Liver (tissue), 9 donors: ENCODE results near the gene SUPT16H. TPM values are rescaled to one million over a fixed set of nuclear protein-coding genes. Genes with fewer than 3 reads are reported as not detected.
"Not testable (repeated sequence)": the region's sequence is repeated elsewhere in the genome, so short reads cannot be mapped to it uniquely, and the experiment has no call there.

Source experiments
- DNase-seq: peaks from one replicate; pipeline ENCODE4 v3.0.0-alpha.2; 2017; ENCODE audit warnings: low spot score
- H3K27ac ChIP-seq, 2 donors: one replicate each; pipeline ENCODE4 v1.7.0; 2013; ENCODE audit warnings: inconsistent platforms in 2 of 2, low read length in 2 of 2, control low read depth in 1 of 2, low read depth in 1 of 2, mild to moderate bottlenecking in 1 of 2
- H3K27me3 ChIP-seq, 4 donors: one replicate each; pipeline versions ENCODE4 v1.6.1 to v1.7.0; 2013; ENCODE audit warnings: low read length in 3 of 4, inconsistent platforms in 1 of 4, mild to moderate bottlenecking in 1 of 4, moderate library complexity in 1 of 4; ENCODE audit not compliant: control insufficient read depth in 4 of 4, insufficient read depth in 4 of 4
- H3K36me3 ChIP-seq, 4 donors: one replicate each; pipeline versions ENCODE4 v1.6.1 to v1.7.0; 2013; ENCODE audit warnings: low read length in 3 of 4, mild to moderate bottlenecking in 3 of 4, low read depth in 1 of 4, moderate library complexity in 1 of 4; ENCODE audit not compliant: control insufficient read depth in 4 of 4, insufficient read depth in 3 of 4
- H3K4me1 ChIP-seq, 4 donors: one replicate each; pipeline versions ENCODE4 v1.6.1 to v1.7.0; 2013; ENCODE audit warnings: low read length in 3 of 4, mild to moderate bottlenecking in 3 of 4, moderate library complexity in 1 of 4; ENCODE audit not compliant: control insufficient read depth in 4 of 4, insufficient read depth in 4 of 4
- H3K4me3 ChIP-seq, 3 donors: one replicate each; pipeline versions ENCODE4 v1.6.1 to v1.7.0; 2013; ENCODE audit warnings: low read length in 3 of 3, control low read depth in 1 of 3, low read depth in 1 of 3, mild to moderate bottlenecking in 1 of 3
- H3K9ac ChIP-seq, 2 donors: one replicate each; pipeline ENCODE4 v1.7.0; 2013; ENCODE audit warnings: low read length in 2 of 2, mild to moderate bottlenecking in 2 of 2, moderate library complexity in 2 of 2, control low read depth in 1 of 2, low read depth in 1 of 2
- H3K9me3 ChIP-seq, 4 donors: one replicate each; pipeline versions ENCODE4 v1.6.1 to v1.7.0; 2013; ENCODE audit warnings: low read length in 3 of 4; ENCODE audit not compliant: control insufficient read depth in 4 of 4
- ATF3 ChIP-seq: IDR thresholded peaks from 2 replicates; pipeline ENCODE4 v1.6.1; 2016; ENCODE audit warnings: antibody characterized with exemption
- CTCF ChIP-seq: fragments of 150-350 bp; IDR thresholded peaks from 2 replicates; pipeline ENCODE4 v1.5.1; 2017; ENCODE audit warnings: improper control_type of control experiment, low read depth, low read length; ENCODE audit not compliant: missing input control
- FOXA2 ChIP-seq: IDR thresholded peaks from 2 replicates; pipeline ENCODE4 v1.6.1; 2016; ENCODE audit warnings: antibody characterized with exemption
- GABPA ChIP-seq, 2 donors: IDR thresholded peaks in 1 of 2; conservative IDR thresholded peaks in 1 of 2; 2 replicates each; pipeline ENCODE4 v1.6.1; 2016; ENCODE audit warnings: antibody characterized with exemption in 2 of 2, mild to moderate bottlenecking in 1 of 2, moderate library complexity in 1 of 2
- JUND ChIP-seq, 2 donors: IDR thresholded peaks; 2 replicates each; pipeline ENCODE4 v1.6.1; 2016; ENCODE audit warnings: antibody characterized with exemption in 2 of 2
- MAX ChIP-seq: IDR thresholded peaks from 2 replicates; pipeline ENCODE4 v1.6.1; 2016; ENCODE audit warnings: antibody characterized with exemption
- NR2F2 ChIP-seq: IDR thresholded peaks from 2 replicates; pipeline ENCODE4 v1.6.1; 2016; ENCODE audit warnings: antibody characterized with exemption
- RAD21 ChIP-seq, 2 donors: IDR thresholded peaks; 2 replicates each; pipeline ENCODE4 v1.6.1; 2016; ENCODE audit warnings: antibody characterized with exemption in 2 of 2, mild to moderate bottlenecking in 2 of 2
- REST ChIP-seq: IDR thresholded peaks from 2 replicates; pipeline ENCODE4 v1.6.1; 2016; ENCODE audit warnings: antibody characterized with exemption, mild to moderate bottlenecking
- RXRA ChIP-seq, 2 donors: IDR thresholded peaks; 2 replicates each; pipeline ENCODE4 v1.6.1; 2017 to 2018; ENCODE audit warnings: antibody characterized with exemption in 2 of 2, mild to moderate bottlenecking in 1 of 2
- WGBS: extraction: QIAGEN DNeasy Blood & Tissue Kit; methylation state at CpG from one replicate; pipeline ENCODE4 v1.1.7; 2013; 5-methylcytosine and 5-hydroxymethylcytosine counted together
- polyA plus RNA-seq, 2 donors: library from polyadenylated mRNA; stranded (reverse) in 1 of 2; unstranded in 1 of 2; fragments of 200-250 nt in 1 of 2; fragments of >200 nt in 1 of 2; fragmentation: Nextera tagmentation in 1 of 2; extraction: Ambion mirVana in 1 of 2; gene quantifications; one replicate each; pipeline versions ENCODE4 v1.2.1 to v1.2.3, GENCODE V29; 2013 to 2015
- total RNA-seq, 2 donors: library from RNA; depleted of rRNA; stranded (reverse); fragments of >200 nt; gene quantifications; one replicate each; pipeline ENCODE4 v1.2.3, GENCODE V29; 2014
- TF ChIP-seq, protein P1 (sequence below): IDR thresholded peaks from 2 replicates; pipeline ENCODE4 v1.6.1; 2016; ENCODE audit warnings: antibody characterized with exemption
- donor health status: healthy.
- donor health status: healthy.
- donor health status: healthy.
- donor health status: healthy.
- donor health status: healthy.

Gene SUPT16H
- total and polyA plus RNA-seq, 4 donors: 18.6 to 51.6 (median 23.9) TPM

GRCh38 chr14:21373980-21374379 lies 9.8 kb downstream of the SUPT16H start:
- H3K4me1 ChIP-seq: no peaks in the 10 kb centered on the region
- no peaks in the 10 kb centered on the region for H3K27me3 ChIP-seq
- no peak for TF ChIP-seq RAD21 (IDR thresholded peaks at IDR 0.05)
- no peak overlapping the region for H3K4me3 ChIP-seq
- H3K36me3 ChIP-seq: peaks cover 7 to 22% (median 13%) of the 10 kb centered on the region in 4 donors
- DNase-seq: no peak
- no peaks in the 10 kb centered on the region for H3K9me3 ChIP-seq
- no peak overlapping the region for H3K27ac ChIP-seq
- 96% methylated on average over 1 of the region's 1 CpG for WGBS
- no peak overlapping the region for H3K9ac ChIP-seq

GRCh38 chr14:21372814-21373213 lies 11.0 kb downstream of the SUPT16H start:
- 96% methylated on average over 1 of the region's 1 CpG for WGBS
- not testable (repeated sequence) for H3K4me1 ChIP-seq, H3K9ac ChIP-seq, DNase-seq, H3K9me3 ChIP-seq, H3K4me3 ChIP-seq, H3K27me3 ChIP-seq, H3K27ac ChIP-seq
- H3K36me3 ChIP-seq: peaks cover 10 to 33% (median 23%) of the 10 kb centered on the region in 4 donors

DNA sequence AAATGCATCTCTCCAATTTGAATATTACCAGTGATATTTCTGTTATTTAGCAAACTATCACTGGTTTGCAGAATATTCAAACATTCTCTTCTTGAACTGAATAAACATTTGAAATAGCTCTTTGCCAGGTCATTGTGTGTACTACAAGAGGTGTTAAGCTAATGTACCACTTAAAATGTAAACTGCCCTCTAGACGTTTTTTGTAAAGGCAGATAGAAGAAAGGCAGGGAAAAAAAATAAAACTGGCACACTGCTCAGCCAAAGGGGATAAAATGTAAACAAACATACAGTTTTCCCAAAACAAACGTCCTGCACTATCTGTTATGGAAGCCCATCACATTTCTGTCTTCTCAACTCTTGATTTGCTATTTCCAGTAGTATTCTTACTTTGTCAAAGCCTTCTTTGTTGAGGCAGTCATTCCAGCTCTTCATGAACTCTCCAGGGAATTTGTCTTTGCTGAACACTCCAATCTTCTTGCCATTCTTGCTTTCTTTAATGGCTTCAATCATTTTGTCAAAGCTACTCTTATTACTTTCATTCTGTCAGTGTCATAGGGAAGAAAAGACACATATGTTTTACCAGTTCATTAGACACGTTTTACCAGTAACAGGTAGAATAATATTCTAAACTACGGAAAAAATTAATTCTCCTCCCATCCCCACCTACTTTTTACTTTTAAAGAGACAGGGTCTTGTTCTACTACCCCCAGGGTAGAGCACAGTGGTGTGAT lies 13.7 kb downstream of the SUPT16H start:
- Histone ChIP-seq H3K9ac (no peak overlapping the region), H3K9me3 (no peaks in the 10 kb centered on the region), H3K27me3 (no peaks in the 10 kb centered on the region), H3K27ac (no peak overlapping the region), H3K4me3 (no peak overlapping the region), H3K36me3 (peaks cover 19 to 55% (median 33%) of the 10 kb centered on the region in 4 donors), H3K4me1 (peaks cover 0 to 5% (median 0%) of the 10 kb centered on the region in 4 donors)
- 75% methylated on average over 4 of the region's 4 CpGs for WGBS
- TF ChIP-seq NR2F2 (no peak), RAD21 (IDR thresholded peaks at IDR 0.05) (no peak), JUND (IDR thresholded peaks at IDR 0.05) (no peak), CTCF (no peak), GABPA (IDR thresholded peaks at IDR 0.05 in 1 of 2, conservative IDR thresholded peaks at IDR 0.05 in 1 of 2) (no peak), MAX (no peak), REST (no peak), ATF3 (no peak), RXRA (IDR thresholded peaks at IDR 0.05) (no peak), FOXA2 (no peak)
- TF ChIP-seq, protein P1, sequence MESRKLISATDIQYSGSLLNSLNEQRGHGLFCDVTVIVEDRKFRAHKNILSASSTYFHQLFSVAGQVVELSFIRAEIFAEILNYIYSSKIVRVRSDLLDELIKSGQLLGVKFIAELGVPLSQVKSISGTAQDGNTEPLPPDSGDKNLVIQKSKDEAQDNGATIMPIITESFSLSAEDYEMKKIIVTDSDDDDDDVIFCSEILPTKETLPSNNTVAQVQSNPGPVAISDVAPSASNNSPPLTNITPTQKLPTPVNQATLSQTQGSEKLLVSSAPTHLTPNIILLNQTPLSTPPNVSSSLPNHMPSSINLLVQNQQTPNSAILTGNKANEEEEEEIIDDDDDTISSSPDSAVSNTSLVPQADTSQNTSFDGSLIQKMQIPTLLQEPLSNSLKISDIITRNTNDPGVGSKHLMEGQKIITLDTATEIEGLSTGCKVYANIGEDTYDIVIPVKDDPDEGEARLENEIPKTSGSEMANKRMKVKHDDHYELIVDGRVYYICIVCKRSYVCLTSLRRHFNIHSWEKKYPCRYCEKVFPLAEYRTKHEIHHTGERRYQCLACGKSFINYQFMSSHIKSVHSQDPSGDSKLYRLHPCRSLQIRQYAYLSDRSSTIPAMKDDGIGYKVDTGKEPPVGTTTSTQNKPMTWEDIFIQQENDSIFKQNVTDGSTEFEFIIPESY: no peak
- DNase-seq: no peak
